HEK293 (cell line): ENCODE measurements around the gene ACAP3.

Experiments used
- CTCF ChIP-seq: fragments of 450-650 bp; formaldehyde crosslinking; IDR thresholded peaks from 2 replicates; pipeline ENCODE4 v1.5.1; 2016; ENCODE audit warnings: missing biosample characterization, missing genetic modification characterization
- ZFP3 ChIP-seq: fragments of 450-650 bp; formaldehyde crosslinking; IDR thresholded peaks from 2 replicates; pipeline ENCODE4 v1.5.1; 2016; ENCODE audit warnings: low read depth, missing biosample characterization, missing genetic modification characterization
- ZNF366 ChIP-seq: fragments of 450-650 bp; formaldehyde crosslinking; conservative IDR thresholded peaks from 2 replicates; pipeline ENCODE4 v1.5.1; 2016; ENCODE audit warnings: missing biosample characterization, missing genetic modification characterization
- ZNF530 ChIP-seq: fragments of 450-650 bp; formaldehyde crosslinking; IDR thresholded peaks from 2 replicates; pipeline ENCODE4 v1.5.1; 2016; ENCODE audit warnings: low read depth, missing biosample characterization, missing genetic modification characterization
- ZNF768 ChIP-seq: fragments of 450-650 bp; formaldehyde crosslinking; IDR thresholded peaks from 2 replicates; pipeline ENCODE4 v1.5.1; 2018; ENCODE audit warnings: missing biosample characterization, mild to moderate bottlenecking, missing genetic modification characterization

- TF ChIP-seq CTCF (tag by site-specific recombination), result no peak
- TF ChIP-seq ZFP3 (tag by site-specific recombination), result no peak
- no peak for TF ChIP-seq ZNF366 (tag by site-specific recombination)
- no peak for TF ChIP-seq ZNF768 (tag by site-specific recombination)
- no peak for TF ChIP-seq ZNF530 (tag by site-specific recombination)
Measured at GRCh38 chr1:1356166-1356795, 48.6 kb upstream of the ACAP3 start.
